ENCODE measurements around the gene FAM171A1.
"Not testable (repeated sequence)": the region's sequence is repeated elsewhere in the genome, so short reads cannot be mapped to it uniquely, and the experiment has no call there.

The FAM171A1 gene

DNA sequence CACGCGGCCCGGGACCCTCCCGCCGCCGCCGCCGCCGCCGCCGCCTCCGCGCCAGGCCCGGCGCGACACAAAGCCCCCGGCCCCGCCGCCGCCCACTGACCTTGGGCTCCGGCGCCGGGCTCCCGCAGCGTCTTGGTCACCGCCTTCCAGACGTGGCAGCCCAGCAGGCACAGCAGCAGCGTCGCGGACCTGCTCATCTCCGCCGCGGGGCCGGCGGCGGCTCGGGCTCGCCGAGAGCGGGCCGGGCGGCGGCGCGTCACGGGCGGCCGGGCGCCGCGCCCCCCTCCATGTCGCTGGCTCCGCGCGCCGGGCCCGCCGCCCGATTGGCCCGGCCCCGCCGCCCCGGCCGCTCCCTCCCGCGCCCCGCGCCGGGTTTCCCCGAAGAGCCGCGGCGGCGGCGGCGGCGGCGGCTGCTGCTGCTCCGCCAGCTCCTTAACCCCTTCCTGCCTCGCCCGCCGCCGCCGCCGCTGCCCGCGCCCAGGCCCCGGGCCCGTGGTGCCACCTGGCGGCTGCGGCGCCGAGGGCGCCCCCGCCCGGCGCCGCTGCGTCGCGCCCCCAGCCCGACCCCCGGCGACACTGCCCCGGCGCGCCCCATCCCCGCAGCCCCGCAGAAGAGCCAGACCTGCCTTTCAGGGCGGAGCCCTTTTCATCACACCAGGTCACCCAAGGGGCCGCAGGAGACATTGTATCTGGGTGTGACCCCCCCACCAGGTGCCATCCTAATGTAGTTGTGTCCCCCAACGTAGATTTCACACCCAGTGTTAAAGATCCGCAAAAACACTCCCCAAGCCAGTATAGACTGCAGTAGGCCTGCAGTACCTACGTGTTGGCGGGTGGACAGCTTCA is at the start of gene FAM171A1:
Gene FAM171A1 (minus strand): TSS at position 434 of the 846 bp plus-strand sequence. CDS start 237 bp downstream, at position 197.
- DNase-seq = no peak

DNA sequence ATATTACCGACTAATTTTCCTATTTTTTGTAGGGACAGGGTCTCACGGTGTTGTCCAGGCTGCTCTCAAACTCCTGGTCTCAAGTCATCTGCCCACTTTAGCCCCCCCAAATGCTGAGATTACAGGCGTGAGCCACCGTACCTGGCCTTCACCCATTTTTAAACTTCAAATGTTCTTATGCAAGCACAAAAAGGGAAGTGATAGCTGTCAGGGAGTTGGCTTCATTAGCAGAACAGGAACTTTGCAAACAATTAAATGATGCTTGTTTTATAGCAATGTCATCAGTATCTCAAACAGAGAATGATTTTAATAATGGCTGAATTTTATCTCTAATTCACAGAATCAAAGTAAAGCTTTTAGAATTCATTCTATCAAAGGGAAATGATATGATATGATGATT is 49.8 kb upstream of the FAM171A1 start:
- DNase-seq = no peak

DNA sequence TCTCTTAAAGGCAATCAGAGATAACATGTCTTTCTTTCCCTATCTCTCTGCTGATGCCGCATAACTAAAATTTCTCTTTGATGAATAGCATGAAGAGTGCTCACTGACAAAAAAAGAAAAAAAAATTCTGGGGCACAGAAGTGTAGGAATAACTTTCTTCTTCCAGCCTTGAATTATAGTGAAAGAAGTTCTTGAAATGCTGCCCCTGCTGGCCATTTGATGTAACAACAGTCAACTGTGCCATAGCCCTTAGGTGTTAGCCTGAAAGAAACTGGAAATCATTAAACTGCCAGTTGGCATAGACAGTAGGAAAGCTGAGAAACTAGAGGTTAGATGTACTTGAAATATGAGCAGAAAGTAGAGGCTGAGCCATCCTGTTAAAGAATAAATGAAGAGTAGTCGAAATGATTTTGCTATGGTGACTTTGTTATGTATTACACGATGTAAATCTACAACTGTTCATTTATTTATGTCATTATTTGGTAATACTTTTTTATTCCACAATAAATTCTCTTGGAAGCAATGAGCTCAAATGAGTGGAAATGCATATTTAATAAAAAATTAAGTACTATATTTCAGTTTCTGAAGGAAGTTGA is 48.3 kb upstream of the FAM171A1 start:
- no peak for DNase-seq

DNA sequence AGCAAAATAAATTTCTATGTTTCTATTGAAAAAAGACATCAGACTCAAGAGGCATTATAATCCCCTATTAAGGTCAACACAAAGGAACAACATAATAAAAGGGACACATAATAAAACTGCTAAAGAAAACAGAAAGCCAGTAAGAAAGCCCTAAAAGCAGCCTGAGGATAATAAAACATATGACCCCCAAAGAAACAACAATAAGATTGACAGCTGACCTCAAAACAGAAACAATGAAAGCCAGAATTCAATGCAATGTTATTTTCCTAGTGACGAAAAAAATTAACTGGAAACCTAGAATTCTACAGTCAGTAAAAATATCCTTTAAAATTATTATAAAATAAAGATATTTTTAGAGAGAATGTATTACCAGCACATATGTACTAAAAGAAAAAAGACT is 44.9 kb upstream of the FAM171A1 start:
- DNase-seq = no peak

DNA sequence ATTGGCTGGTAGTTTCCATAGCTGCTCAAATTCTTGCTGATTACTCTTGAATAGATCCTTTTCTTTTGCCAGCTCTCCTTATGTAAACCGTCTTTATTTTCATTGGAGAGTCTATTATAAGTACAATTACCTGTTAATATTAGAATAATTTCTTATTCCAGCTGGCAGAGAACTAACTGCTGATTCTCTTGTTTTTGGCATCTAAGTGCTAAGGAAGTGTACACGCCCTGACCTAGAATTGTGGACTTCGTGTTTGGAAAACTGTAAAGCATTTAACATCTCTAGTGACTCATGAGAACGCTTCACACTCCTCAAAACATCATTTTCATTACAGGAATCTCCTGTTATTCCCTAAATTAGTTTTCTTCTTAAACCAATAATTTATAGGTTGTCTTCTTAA is 39.9 kb upstream of the FAM171A1 start:
- DNase-seq = no peak

DNA sequence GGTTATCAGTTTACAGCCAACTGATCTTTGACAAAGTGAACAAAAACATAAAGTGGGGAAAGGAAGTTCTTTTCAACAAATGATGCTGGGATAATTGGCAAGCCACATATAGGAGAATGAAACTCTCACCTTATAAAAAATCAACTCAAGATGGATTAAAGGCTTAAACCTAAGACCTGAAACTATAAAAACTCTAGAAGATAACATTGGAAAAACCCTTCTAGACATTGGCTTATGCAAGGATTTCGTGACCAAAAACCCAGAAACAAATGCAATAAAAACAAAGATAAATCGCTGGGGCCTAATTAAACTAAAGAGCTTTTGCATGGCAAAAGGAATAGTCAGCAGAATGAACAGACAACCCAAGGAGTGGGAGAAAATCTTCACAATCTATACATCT is 38.3 kb upstream of the FAM171A1 start:
- DNase-seq = not testable (repeated sequence)

DNA sequence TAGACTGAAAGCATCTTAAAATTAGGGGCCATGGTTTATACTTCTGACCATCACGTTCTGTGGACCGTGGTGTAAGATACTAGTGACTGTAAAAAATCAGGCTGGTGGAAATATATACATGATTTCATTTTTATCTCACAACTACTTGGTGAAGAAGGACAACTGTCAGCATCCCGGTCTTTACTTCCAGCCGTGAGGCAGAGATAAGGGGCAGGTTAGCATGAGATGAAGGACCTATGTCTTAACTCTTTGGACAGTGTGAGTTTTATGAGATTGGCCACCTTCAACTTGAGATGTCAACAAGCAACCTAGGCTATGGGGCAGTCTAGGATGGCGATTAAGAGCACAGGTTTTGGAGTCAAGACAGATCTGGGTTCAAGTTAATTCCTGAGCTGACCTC is 37.5 kb upstream of the FAM171A1 start:
- no peak for DNase-seq

DNA sequence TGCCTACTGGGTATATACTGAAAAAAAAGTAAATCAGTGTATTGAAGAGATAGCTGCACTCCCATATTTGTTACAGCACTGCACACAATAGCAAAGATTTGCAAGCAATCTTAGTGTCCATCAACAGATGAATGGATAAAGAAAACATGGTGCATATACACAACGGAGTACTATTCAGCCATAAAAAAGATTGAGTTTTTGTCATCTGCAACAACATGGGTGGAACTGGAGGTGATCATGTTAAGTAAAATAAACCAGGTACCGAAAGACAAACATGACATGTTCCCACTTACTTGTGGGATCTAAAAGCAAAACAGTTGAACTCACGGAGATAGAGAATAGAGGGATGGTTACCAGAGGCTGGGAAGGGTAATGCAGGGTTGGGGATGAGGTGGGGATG is 34.2 kb upstream of the FAM171A1 start:
- no peak for DNase-seq

DNA sequence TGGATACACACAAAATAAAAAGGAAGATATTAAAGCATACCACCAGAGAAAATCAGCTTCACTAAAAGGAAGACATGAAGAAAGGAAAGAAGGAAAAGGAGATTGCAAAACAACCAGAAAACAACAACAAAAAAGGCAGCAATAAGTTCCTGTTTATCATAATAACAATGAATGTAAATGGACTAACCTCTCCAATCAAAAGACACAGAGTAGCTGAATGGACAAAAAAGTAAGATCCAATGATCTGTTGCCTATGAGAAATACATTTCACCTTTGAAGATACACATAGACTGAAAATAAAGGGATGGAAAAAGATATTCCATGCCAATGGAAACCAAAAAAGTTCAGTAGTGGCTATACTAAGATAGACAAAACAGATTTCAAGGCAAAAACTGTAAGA is 30.3 kb upstream of the FAM171A1 start:
- no peak for DNase-seq

DNA sequence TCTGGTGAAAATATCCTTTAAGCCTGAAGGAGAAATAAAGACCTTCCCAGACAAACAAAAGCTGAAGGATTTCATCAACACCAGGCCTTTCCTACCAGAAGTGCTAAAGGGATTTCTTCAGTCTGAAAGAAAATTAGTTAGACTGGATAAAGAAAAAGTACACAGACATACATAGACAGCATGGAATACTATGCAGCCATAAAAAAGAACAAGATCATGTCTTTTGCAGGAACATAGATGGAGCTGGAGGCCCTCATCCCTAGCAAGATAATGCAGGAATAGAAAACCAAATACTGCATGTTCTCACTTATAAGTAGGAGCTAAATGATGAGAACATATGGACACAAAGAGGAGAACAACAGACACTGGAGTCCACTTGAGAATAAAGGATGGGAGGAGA is 29.4 kb upstream of the FAM171A1 start:
- not testable (repeated sequence) for DNase-seq

DNA sequence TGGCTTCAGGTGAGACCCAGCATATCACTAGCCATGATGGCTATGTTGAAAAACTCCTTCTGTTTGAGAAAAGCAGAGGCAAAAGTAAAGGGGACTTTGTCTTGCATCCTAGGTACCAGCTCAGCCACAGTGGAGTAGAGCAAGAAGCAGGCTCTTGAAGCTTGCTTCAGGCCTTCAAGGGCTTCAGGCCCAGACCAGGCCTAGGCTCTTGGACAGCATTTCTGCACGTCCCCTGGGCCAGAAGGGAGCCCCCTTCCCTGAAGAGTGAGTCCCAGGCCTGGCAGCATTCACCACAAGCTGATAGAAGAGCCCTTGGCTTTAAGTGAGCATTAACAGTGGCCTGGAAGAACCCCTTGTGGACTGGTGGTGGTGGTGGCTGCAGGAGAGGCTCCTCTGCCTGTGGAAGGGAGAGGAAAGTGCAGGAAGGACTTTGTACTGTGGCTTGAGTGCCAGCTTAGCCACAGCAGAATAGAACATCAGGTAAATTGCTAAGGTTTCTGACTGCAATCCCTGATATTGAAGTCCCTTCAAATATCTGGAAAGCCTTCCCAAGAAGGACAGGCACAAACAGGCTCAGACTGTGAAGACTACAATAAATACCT is 28.1 kb upstream of the FAM171A1 start:
- DNase-seq = no peak

DNA sequence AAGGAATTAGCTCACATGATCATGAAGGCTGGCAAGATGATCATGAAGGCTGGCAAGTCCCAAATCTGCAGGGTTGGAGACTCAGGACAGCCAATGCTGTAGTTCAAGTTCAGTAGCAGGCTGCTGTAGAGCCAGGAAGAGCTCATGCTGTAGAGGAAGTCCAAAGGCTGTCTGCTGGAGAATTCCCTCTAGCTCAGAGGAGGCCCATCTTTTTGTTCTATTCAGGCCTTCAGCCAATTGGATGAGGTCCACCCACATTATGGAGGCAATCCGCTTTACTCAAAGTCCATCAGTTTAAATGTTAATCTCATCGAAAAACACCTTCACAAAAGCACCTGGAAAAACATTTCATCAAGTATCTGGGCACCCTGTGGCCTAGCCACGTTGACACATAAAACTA is 24.8 kb upstream of the FAM171A1 start:
- DNase-seq = no peak

DNA sequence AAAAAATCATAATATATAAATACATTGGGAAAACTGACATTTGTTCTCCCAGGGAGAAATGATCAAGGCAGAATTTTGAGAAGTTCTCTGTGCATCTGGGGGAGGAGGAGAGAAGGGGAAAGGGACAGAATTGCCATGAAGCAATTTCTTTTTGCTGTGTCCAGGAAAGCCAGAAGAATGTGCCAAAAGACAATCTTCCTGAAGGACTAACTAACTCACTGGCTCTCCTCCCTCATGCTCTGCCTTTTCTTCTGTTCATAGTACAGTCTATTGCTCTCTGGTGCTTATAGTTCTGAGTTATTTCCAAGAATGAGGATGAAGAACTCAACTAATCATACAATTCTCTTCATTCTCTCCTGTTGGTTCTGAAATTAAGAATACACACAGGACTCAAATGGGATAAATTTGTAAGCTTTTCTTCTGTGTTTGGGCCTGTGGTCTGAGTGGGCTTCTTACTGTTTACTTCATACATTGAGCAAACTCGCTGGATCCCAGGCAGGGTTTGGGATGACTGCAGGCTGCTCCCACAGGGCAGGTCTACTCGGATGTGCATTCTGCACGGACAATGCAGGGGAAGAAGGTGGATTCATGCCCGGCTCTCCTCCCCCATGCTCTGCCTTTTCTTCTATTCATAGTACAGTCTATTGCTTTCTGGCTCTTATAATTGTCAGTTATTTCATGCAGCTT is 22.2 kb upstream of the FAM171A1 start:
- DNase-seq = no peak

DNA sequence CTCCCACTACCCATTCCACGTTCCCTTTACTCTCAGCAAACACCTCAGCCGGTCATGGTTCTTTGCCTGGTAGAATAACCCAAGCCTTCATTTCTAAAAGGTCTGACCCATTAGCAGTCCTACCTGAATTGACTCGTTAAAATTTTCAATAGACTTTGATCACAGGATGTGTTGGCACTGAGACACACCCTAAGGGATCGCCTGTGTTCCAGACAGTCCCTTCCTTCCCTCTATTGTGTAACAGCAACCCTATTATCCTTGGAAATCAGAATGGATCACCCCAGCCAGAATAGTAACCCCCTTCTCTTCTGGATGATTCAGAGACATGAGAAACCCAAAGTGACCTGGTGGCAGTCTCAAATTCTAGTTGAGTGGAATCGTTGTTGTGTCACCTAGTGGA is 20.4 kb upstream of the FAM171A1 start:
- DNase-seq = no peak

DNA sequence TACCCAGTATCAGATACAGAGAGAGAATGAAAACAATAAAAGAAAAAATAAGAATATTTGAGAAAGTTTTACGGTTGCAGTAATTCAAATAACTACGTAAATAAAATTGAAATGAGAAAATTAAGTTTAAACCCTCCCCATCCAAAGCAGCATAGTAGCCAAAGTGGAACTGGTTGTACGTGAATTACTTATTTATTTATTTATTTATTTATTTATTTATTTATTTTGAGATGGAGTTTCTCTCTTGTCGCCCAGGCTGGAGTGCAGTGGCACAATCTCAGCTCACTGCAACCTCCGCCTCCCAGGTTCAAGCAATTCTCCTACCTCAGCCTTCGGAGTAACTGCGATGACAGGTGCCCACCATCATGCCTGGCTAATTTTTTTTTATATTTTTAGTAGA is 17.1 kb upstream of the FAM171A1 start:
- not testable (repeated sequence) for DNase-seq

DNA sequence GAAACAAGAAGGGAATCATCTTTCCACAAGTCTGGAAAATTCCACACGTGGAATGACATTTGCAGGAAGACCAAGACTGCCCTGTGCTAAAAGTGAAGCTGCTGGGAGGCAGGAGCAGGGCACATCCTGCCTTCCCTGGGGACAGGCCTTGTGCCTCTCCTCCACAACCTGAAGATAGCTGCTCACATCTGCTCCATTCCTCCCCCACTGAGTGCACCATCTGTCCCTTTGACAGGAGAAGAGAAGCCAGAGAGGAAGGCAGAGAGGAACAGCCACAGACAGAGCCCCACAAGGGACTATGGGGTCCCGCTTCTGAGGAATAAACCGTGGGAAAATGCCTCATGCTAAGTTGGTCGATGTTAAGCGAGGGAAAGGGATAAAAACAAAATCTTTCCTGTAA is 15.9 kb upstream of the FAM171A1 start:
- DNase-seq = no peak

DNA sequence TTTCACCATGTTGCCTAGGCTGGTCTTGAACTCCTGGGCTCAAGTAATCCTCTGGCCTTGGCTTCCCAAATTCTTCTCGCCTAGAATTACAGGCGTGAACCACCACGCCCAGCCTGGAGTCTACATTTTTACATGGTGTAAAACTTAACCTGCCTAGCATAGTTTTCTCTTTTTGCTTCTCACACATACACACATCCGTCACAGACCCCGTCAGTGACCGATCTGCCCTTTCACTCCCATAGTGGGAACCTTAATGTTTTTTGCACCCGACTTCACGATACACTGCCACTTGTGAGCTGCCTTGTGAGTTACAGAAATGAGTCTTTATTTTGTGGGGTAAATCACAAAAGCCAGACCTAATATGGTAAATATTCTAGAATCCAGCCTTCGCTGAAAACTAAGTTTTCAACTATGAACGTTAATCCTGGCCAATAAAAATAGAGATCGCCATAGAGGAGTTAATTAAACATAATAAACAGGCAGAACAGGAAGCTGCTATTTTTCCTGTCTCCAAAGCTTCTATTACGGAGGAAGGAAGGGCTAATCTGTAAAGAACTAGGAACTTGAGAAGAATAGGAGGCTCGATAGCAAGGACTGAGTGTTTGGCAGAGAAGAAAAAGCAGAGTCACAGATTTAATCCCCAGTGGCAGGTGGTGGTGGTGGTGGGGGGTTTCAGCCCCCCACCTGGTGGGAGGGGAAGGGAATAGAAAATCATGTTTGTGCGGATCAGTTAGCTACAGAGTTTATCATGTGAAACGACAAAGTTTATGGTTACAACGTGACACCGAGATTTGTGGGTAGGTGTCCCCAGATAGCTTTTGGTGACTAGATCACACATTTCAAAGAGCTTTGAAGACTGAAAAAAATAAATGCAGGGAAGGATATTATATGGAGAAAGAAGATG is 14.7 kb upstream of the FAM171A1 start:
- DNase-seq = no peak

DNA sequence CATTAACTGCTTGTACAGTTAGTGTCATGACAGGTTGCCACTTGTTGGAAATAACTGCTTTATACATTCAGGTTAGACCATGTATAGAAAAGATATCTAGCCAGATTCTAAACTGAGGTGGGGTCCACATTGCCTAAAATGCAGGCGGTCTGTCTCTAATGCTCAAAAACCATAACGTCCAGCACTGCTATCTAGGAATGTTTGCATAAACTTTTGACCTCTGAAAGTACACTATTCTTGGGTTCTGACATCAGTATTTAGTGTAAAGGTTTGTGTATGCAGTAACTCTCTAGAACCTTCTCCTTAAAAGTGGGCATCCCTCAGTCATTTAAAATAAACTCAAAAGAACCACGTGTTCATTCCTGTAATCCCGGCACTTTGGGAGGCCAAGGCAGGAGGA is 10.3 kb upstream of the FAM171A1 start:
- no peak for DNase-seq

DNA sequence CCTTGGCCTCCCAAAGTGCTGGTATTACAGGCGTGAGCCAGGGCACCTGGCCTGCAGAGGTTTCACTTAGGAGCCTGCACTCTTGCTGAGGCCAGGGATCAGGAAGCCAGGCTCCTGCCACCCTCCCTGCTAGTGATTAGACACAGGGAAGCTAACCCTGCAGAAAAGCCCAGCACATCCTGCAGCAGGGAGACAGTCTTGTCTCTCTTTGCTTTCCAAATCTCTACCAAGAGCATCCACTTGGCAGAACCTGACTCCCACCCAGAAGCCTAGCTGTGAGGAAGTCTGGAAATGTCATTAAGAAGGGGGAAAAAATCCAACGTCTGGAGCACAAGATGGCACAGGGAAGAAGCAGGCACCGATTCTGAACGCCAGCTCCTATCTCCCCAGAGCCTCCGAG is 8.0 kb upstream of the FAM171A1 start:
- DNase-seq = no peak

DNA sequence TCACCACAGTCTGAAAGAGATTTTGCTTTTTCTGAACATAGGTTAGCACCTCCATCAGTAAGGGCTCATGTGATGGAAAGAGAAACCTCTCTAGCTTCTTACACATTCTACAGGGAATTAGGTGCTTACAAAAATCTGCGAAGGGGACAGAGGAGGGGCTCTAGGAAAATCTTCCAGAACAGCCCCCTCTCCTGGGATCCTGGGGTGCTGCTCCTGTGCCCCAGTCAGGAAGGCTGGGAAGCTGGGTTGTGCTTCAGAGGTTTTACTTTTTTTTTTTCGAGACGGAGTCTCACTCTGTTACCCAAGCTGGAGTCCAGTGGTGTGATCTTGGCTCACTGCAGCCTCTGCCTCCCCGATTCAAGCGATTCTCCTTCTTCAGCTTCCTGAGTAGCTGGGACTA is 7.5 kb upstream of the FAM171A1 start:
- no peak for DNase-seq

DNA sequence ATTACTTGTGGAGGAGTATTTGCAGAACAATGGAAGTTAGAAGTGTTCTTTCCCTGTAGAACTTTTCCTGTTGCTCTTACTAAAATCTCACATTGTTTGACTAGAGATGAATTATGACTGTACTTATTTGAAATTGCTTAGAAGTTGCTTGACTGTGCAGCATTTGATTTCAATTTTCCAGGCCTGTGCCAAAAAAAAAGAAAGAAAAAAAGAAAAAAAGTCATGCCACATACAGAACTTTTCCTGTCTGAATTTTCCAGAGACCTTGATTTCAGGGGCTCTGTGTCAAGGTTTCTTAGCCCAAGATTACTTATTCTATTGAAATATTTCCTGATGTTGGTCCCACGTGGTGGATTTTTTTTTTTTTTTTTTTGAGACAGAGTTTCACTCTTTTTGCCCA is 3.5 kb upstream of the FAM171A1 start:
- no peak for DNase-seq

DNA sequence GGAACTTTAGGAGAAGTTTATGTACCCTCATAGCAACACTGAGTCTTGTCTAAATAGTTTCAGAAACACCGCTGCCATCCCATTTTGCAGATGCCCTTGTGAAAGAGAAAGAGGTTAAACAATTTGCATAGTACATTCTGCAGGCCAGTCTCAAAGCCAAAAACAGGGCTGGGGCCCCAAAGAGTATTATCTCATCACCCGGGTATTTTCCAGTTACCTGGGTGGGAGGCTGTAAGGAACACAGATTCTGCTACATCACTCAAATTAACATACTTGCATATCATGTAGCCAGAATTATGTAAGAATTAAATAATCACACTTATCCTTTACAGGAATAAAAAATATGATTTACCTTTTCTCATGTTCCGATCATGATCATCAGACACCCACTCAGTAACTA is 3.1 kb upstream of the FAM171A1 start:
- no peak for DNase-seq

DNA sequence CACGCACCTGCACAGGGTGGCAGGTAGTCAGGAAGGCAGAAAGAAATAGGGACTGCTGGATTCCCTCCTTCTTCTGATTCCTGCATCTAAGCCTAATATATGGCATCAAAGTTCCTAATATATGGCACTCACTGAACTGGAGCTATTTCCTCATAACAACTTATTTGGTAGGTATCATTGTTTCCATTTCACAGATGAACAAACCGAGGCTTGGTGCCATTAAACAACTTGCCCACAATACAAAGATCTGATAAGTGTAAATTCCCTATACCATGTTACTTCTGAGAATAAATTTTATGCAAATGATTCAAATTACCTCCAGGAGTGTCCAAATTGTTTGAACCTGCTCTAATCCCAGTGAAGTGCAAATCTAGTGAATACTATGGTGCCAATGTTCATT is 2.1 kb upstream of the FAM171A1 start:
- no peak for DNase-seq

Measured in NCI-H1105 (cell line).